GM23248 (cell line): ENCODE results near the gene PSD. TPM values are rescaled to one million over a fixed set of nuclear protein-coding genes. Genes with fewer than 3 reads are reported as not detected.

ENCODE experiments used
- DNase-seq: peaks from one replicate; pipeline ENCODE4 v3.0.0-alpha.2; 2015
- H2AFZ ChIP-seq: fragments of 200-600 bp; sonication (generic); 2 replicates; pipeline ENCODE4 v1.6.1; 2016; ENCODE audit warnings: antibody characterized with exemption
- H3F3A ChIP-seq: fragments of 200-600 bp; sonication (generic); 2 replicates; pipeline ENCODE4 v1.6.1; 2016; ENCODE audit warnings: mild to moderate bottlenecking, antibody characterized with exemption, mixed run types; ENCODE audit not compliant: insufficient read depth
- H3K27ac ChIP-seq: fragments of 200-600 bp; sonication (generic); 2 replicates; pipeline ENCODE4 v1.5.1; 2016; ENCODE audit warnings: mild to moderate bottlenecking
- H3K27me3 ChIP-seq: fragments of 200-600 bp; sonication (generic); replicated peaks from 2 replicates; pipeline ENCODE4 v1.6.1; 2016; ENCODE audit warnings: mild to moderate bottlenecking; ENCODE audit not compliant: insufficient read depth
- H3K36me3 ChIP-seq: fragments of 200-600 bp; sonication (generic); 2 replicates; pipeline ENCODE4 v1.6.1; 2016; ENCODE audit warnings: low read depth, mild to moderate bottlenecking
- H3K4me1 ChIP-seq: fragments of 200-600 bp; sonication (generic); 2 replicates; pipeline ENCODE4 v1.6.1; 2016; ENCODE audit warnings: mild to moderate bottlenecking; ENCODE audit not compliant: insufficient read depth
- H3K4me2 ChIP-seq: fragments of 200-600 bp; sonication (generic); one replicate; pipeline ENCODE4 v1.6.1; 2016; ENCODE audit warnings: mild to moderate bottlenecking; ENCODE audit not compliant: unreplicated experiment
- H3K4me3 ChIP-seq: fragments of 200-600 bp; sonication (generic); 2 replicates; pipeline ENCODE4 v1.5.1; 2016; ENCODE audit warnings: mild to moderate bottlenecking
- H3K79me2 ChIP-seq: fragments of 200-600 bp; sonication (generic); 2 replicates; pipeline ENCODE4 v1.6.1; 2016; ENCODE audit warnings: mild to moderate bottlenecking; ENCODE audit not compliant: insufficient read depth
- H3K9ac ChIP-seq: fragments of 200-600 bp; sonication (generic); 2 replicates; pipeline ENCODE4 v1.6.1; 2016; ENCODE audit warnings: mild to moderate bottlenecking
- H3K9me2 ChIP-seq: fragments of 200-600 bp; sonication (generic); 2 replicates; pipeline ENCODE4 v1.6.1; 2016; ENCODE audit warnings: mixed run types, mild to moderate bottlenecking, moderate library complexity; ENCODE audit not compliant: insufficient read depth
- H3K9me3 ChIP-seq: fragments of 200-600 bp; sonication (generic); one replicate; pipeline ENCODE4 v1.6.1; 2017; ENCODE audit warnings: low read depth
- H4K20me1 ChIP-seq: fragments of 200-600 bp; sonication (generic); 2 replicates; pipeline ENCODE4 v1.6.0; 2016; ENCODE audit not compliant: insufficient read depth
- EZH2 ChIP-seq: fragments of 200-600 bp; sonication (generic); IDR thresholded peaks from 2 replicates; pipeline ENCODE4 v1.6.1; 2018; ENCODE audit warnings: antibody characterized with exemption, mild to moderate bottlenecking; ENCODE audit not compliant: insufficient read depth, poor library complexity, severe bottlenecking
- EZH2phosphoT487 ChIP-seq: fragments of 200-600 bp; sonication (generic); IDR thresholded peaks from 2 replicates; pipeline ENCODE4 v1.6.1; 2018; ENCODE audit warnings: antibody characterized with exemption, moderate library complexity, mild to moderate bottlenecking, low read depth; ENCODE audit not compliant: insufficient read depth
- WGBS, 2 experiments: methylation state at CpG; one replicate each; pipeline ENCODE4 v1.1.6; 2015 to 2017; ENCODE audit warnings: low lambda C conversion rate in 2 of 2, low coverage in 1 of 2; ENCODE audit errors: missing lambda C conversion rate in 2 of 2; 5-methylcytosine and 5-hydroxymethylcytosine counted together
- in situ Hi-C: fragments of 300-500 bp; cut with MboI; formaldehyde crosslinking; loops from 2 replicates; pipeline ENCODE4 v1.15.0; 2020
- polyA plus RNA-seq: library from polyadenylated mRNA; unstranded; fragments of >200 nt; fragmentation: Nextera tagmentation; extraction: Ambion mirVana; gene quantifications from 2 replicates; pipeline ENCODE4 v1.2.1, GENCODE V29; 2016
- total RNA-seq: library from RNA; depleted of rRNA; stranded (reverse); fragments of >200 nt; shearing (Covaris generic); gene quantifications from 2 replicates; pipeline ENCODE4 v1.2.3, GENCODE V29; 2014

Gene PSD
- total and polyA plus RNA-seq, 2 experiments from 2014 or later: 1.8 to 11.3 TPM

- Histone ChIP-seq H3K4me1 (peaks cover 16% of the 10 kb centered on the region), H3K4me3 (peak overlapping the region; percentile 73; the same call in 1 of the 2 replicates), H3K27ac (no peak overlapping the region), H3K36me3 (no peaks in the 10 kb centered on the region), H3F3A (no peaks in the 10 kb centered on the region), H3K79me2 (peaks cover 14% of the 10 kb centered on the region), H2AFZ (peak overlapping the region; percentile 80; the same call in 1 of the 2 replicates), H4K20me1 (no peaks in the 10 kb centered on the region), H3K9me3 (no peaks in the 10 kb centered on the region), H3K9me2 (no peaks in the 10 kb centered on the region), H3K27me3 (no peaks in the 10 kb centered on the region), H3K9ac (peak overlapping the region; percentile 71), H3K4me2 (peak overlapping the region; percentile 47)
- in situ Hi-C loops: no loop called here
- DNase-seq: no peak
- no peak for TF ChIP-seq EZH2phosphoT487
- no peak for TF ChIP-seq EZH2
- 71 to 78% methylated on average over 13 to 17 of the region's 17 CpGs for WGBS, 2 experiments
These were observed 18.5 kb downstream of the PSD start for GRCh38 chr10:102400076-102400475.

- Histone ChIP-seq H4K20me1 (no peaks in the 10 kb centered on the region), H3K9me2 (no peaks in the 10 kb centered on the region), H3K4me3 (peak overlapping the region; percentile 73), H3K27ac (peak overlapping the region; percentile 14; the same call in 1 of the 2 replicates), H3K36me3 (no peaks in the 10 kb centered on the region), H3F3A (0 out of 2 replicates have a peak, but pooled peaks cover 4% of the 10 kb centered on the region), H3K9me3 (no peaks in the 10 kb centered on the region), H3K27me3 (no peaks in the 10 kb centered on the region), H3K79me2 (peaks cover 14% of the 10 kb centered on the region), H2AFZ (peak overlapping the region; percentile 80), H3K9ac (peak overlapping the region; percentile 71), H3K4me2 (peak overlapping the region; percentile 67), H3K4me1 (peaks cover 16% of the 10 kb centered on the region)
- no peak for TF ChIP-seq EZH2
- TF ChIP-seq EZH2phosphoT487: no peak
- peak; percentile 93 for DNase-seq
- WGBS, 2 experiments: 3 to 6% methylated on average over 59 to 61 of the region's 72 CpGs
- in situ Hi-C loops: no loop called here
These were observed 19.2 kb downstream of the PSD start for GRCh38 chr10:102399217-102400021.

DNA sequence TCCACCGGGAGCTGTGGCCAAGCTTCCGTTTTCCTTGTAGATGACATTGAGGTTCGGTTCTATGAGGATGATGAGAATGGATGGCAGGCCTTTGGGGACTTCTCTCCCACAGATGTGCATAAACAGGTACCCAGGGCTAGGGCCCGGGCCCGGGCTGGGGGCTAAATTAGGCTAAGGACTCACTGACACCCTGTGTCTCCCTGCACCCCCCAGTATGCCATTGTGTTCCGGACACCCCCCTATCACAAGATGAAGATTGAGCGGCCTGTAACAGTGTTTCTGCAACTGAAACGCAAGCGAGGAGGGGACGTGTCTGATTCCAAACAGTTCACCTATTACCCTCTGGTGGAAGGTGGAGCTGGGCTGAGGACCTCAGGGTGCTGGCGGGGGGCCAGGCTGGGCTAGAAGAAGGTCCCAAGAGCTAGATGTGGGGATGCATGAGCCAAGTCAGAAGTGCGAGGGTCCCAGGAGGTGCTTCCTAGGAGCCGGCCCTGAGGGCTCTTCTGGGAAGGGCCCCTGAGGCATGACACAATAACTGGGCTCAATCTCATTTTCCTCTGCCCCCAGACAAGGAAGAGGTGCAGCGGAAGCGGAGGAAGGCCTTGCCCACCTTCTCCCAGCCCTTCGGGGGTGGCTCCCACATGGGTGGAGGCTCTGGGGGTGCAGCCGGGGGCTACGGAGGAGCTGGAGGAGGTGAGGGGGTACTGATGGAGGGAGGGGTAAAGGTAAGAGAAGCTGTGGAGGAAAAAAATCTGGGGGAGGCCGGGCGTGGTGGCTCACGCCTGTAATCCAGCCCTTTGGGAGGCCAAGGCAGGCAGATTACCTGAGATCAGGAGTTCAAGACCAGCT, 20.2 kb downstream of the PSD start:
- 83 to 91% methylated on average over 20 to 21 of the region's 21 CpGs for WGBS, 2 experiments
- H4K20me1 ChIP-seq: no peaks in the 10 kb centered on the region
- in situ Hi-C loops: no loop called here
- H3K4me3 ChIP-seq: peak overlapping the region; percentile 73
- no peaks in the 10 kb centered on the region for H3K27me3 ChIP-seq
- peaks cover 14% of the 10 kb centered on the region for H3K79me2 ChIP-seq
- DNase-seq: no peak
- no peak for TF ChIP-seq EZH2phosphoT487
- no peak for TF ChIP-seq EZH2
- H2AFZ ChIP-seq: no peak overlapping the region
- no peaks in the 10 kb centered on the region for H3K36me3 ChIP-seq
- 0 out of 2 replicates have a peak, but pooled peaks cover 4% of the 10 kb centered on the region for H3F3A ChIP-seq
- H3K9me2 ChIP-seq: no peaks in the 10 kb centered on the region
- H3K4me1 ChIP-seq: peaks cover 19% of the 10 kb centered on the region
- H3K27ac ChIP-seq: no peak overlapping the region
- H3K9me3 ChIP-seq: no peaks in the 10 kb centered on the region
- no peak overlapping the region for H3K4me2 ChIP-seq
- H3K9ac ChIP-seq: peak overlapping the region; percentile 71

DNA sequence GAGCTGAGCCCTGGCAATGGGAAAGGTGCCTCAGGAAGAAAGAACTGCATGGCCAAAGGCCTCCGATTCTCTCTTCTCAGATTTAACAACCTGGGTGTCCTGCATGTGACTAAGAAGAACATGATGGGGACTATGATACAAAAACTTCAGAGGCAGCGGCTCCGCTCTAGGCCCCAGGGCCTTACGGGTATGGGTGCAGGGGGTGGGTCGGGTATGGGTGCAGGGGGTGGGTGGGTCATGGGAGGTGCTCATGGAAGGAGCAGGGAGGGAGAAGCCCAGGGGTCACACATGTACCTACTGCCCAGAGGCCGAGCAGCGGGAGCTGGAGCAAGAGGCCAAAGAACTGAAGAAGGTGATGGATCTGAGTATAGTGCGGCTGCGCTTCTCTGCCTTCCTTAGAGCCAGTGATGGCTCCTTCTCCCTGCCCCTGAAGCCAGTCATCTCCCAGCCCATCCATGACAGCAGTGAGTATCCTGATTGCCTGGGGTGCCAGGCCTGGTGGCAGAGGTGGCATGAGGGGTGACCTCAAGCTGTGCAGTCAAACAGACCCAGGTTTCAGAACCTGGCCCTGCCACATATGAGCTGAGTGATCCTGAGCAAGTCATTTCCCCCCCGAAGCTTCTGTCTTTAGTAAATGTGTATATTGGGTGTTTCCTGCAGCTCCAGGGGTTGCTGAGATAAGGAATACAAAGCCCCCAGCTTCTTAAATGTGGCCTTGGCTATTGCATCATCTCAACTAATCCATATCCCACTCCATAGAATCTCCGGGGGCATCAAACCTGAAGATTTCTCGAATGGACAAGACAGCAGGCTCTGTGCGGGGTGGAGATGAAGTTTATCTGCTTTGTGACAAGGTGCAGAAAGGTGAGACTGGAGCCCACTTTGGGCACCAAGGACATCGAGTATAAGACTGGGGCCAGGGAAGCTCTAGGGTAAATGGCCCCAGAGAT, 21.1 kb downstream of the PSD start:
- Histone ChIP-seq H3K36me3 (no peaks in the 10 kb centered on the region), H3K27ac (no peak overlapping the region), H3K9me3 (no peaks in the 10 kb centered on the region), H2AFZ (no peak overlapping the region), H3F3A (0 out of 2 replicates have a peak, but pooled peaks cover 6% of the 10 kb centered on the region), H3K9me2 (no peaks in the 10 kb centered on the region), H3K4me1 (peaks cover 20% of the 10 kb centered on the region), H3K4me2 (no peak overlapping the region), H4K20me1 (no peaks in the 10 kb centered on the region), H3K9ac (no peak overlapping the region), H3K4me3 (no peak overlapping the region), H3K27me3 (no peaks in the 10 kb centered on the region), H3K79me2 (peaks cover 14% of the 10 kb centered on the region)
- in situ Hi-C loops: no loop called here
- TF ChIP-seq EZH2phosphoT487 (no peak), EZH2 (no peak)
- no peak for DNase-seq
- WGBS, 2 experiments: 87 to 92% methylated on average over 13 to 14 of the region's 14 CpGs
